Common myeloid progenitor, CD34-positive (primary cell): ENCODE data around the gene PIKFYVE.
"Not testable (repeated sequence)": the region's sequence is repeated elsewhere in the genome, so short reads cannot be mapped to it uniquely, and the experiment has no call there.

Source experiments
- CTCF ChIA-PET: fragments of 350-600 bp; sonication (Branson Sonifier 250); formaldehyde crosslinking; loops from one replicate; lab custom pipeline; 2021; ENCODE audit warnings: antibody characterized with exemption; lab: Charles Lee
- POLR2A ChIA-PET: fragments of 350-600 bp; sonication (Branson Sonifier 250); formaldehyde crosslinking; loops from one replicate; lab custom pipeline; 2021; ENCODE audit warnings: antibody characterized with exemption; lab: Charles Lee
- DNase-seq, 3 donors: peaks; one replicate each; pipeline versions ENCODE4 v3.0.0 to v3.0.0-alpha.2; 2013
- H3K27ac ChIP-seq, 2 experiments: 1 replicate in 1 of 2; 2 replicates in 1 of 2; pipeline ENCODE4 v1.7.0; 2013; ENCODE audit warnings: inconsistent platforms in 2 of 2, low read length in 2 of 2, mild to moderate bottlenecking in 2 of 2, low read depth in 1 of 2, moderate library complexity in 1 of 2; ENCODE audit not compliant: severe bottlenecking in 2 of 2, insufficient read depth in 1 of 2, poor library complexity in 1 of 2
- H3K27me3 ChIP-seq, 5 experiments: replicated peaks in 2 of 5; 1 replicate in 3 of 5; 2 replicates in 2 of 5; pipeline versions ENCODE4 v1.6.1 to v1.7.0; 2013; ENCODE audit warnings: low read length in 4 of 5, mild to moderate bottlenecking in 2 of 5, moderate library complexity in 2 of 5, inconsistent platforms in 1 of 5; ENCODE audit not compliant: insufficient read depth in 5 of 5, control insufficient read depth in 4 of 5
- H3K36me3 ChIP-seq, 4 experiments: 1 replicate in 2 of 4; 2 replicates in 2 of 4; pipeline versions ENCODE4 v1.6.1 to v1.7.0; 2013; ENCODE audit warnings: low read length in 3 of 4, control low read depth in 1 of 4, mild to moderate bottlenecking in 1 of 4; ENCODE audit not compliant: control insufficient read depth in 4 of 4, insufficient read depth in 4 of 4
- H3K4me1 ChIP-seq, 4 experiments: 1 replicate in 3 of 4; 2 replicates in 1 of 4; pipeline versions ENCODE4 v1.6.1 to v1.7.1; 2013; ENCODE audit warnings: low read length in 3 of 4, mild to moderate bottlenecking in 3 of 4, control low read depth in 1 of 4, inconsistent platforms in 1 of 4, moderate library complexity in 1 of 4; ENCODE audit not compliant: control insufficient read depth in 4 of 4, insufficient read depth in 4 of 4; ENCODE audit errors: control extremely low read depth in 1 of 4
- H3K4me3 ChIP-seq, 7 experiments: 1 replicate in 4 of 7; 2 replicates in 3 of 7; pipeline versions ENCODE4 v1.5.1 to v1.7.0; 2013; ENCODE audit warnings: mild to moderate bottlenecking in 7 of 7, low read length in 6 of 7, moderate library complexity in 6 of 7, inconsistent platforms in 2 of 7, low read depth in 2 of 7, control low read depth in 1 of 7; ENCODE audit not compliant: insufficient read depth in 4 of 7, control insufficient read depth in 1 of 7; ENCODE audit errors: extremely low read depth in 1 of 7
- H3K9me3 ChIP-seq, 5 experiments: 1 replicate in 4 of 5; 2 replicates in 1 of 5; pipeline versions ENCODE4 v1.6.1 to v1.7.1; 2013; ENCODE audit warnings: low read length in 4 of 5, mild to moderate bottlenecking in 2 of 5, inconsistent platforms in 1 of 5, low read depth in 1 of 5, moderate library complexity in 1 of 5; ENCODE audit not compliant: control insufficient read depth in 4 of 5, insufficient read depth in 2 of 5; ENCODE audit errors: control extremely low read depth in 1 of 5
- WGBS: methylation state at CpG from one replicate; pipeline ENCODE4 v1.1.5; 2013; ENCODE audit not compliant: insufficient coverage; 5-methylcytosine and 5-hydroxymethylcytosine counted together

The PIKFYVE gene

DNA sequence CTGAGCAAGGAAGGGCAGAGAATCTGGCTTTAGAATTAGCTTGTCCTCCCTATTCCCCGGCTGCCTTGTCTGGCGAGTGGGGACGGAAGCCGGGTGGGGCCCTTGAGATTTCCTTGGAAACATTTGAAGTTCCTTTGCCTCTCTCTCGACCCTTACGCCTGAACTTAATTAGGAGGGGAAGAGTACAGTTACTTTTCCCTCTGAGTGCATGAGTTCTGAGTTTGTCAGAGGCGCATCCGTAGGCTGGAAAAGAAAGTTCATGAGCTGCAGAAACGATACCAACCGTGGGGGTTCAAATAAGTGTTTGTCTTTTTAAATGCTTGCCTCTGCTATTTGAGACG is 468 bp downstream of the PIKFYVE start:
- CTCF ChIA-PET = interaction anchor here (0.5 to 9.0 kb wide), 6 partner anchors 10 to 90 kb away, joined by 3 to 100 read pairs (median 7); partner anchors contain the start of gene IDH1
- Histone ChIP-seq H3K4me3 (peak overlapping the region; percentile 45 to 97 (median 81)), H3K27ac (peak overlapping the region; percentile 86 to 95), H3K4me1 (peaks cover 21 to 40% (median 35%) of the 10 kb centered on the region in 4 experiments), H3K36me3 (peaks cover 4 to 11% (median 4%) of the 10 kb centered on the region in 4 experiments), H3K27me3 (no peaks in the 10 kb centered on the region), H3K9me3 (no peaks in the 10 kb centered on the region)
- POLR2A ChIA-PET = interaction anchor here (0.6 to 0.9 kb wide), 4 partner anchors 8 to 1705 kb away, joined by 3 to 4 read pairs (median 3); partner anchors contain the start of gene IDH1
- WGBS = 0% methylated on average over 7 of the region's 11 CpGs
- DNase-seq = peak in 2 of 3 donors; percentile 60 to 71

DNA sequence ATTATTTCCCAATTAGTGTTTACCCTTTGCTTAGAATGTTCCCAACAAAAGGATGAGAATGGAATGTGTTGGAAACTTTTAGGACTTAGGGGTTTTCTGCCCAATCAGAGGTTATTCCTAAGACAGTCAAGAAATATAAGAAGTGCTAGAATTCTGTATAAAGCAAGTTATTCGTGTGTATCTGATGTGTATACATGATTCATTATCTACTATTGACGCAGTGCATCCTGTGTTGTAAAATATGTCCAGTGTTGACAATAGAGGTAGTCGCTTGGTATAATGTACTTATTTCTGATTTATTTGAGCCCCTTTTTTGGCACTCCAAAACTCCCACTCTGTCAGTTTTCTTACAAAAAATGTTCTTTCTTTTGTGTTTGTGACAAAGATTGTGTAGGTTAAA is 881 bp downstream of the PIKFYVE start:
- ChIA-PET CTCF (interaction anchor here (0.8 to 9.0 kb wide), 4 partner anchors 10 to 29 kb away, joined by 3 to 100 read pairs (median 17); partner anchors contain the start of gene IDH1), POLR2A (interaction anchor here (0.6 kb wide), 1 partner anchor 1705 kb away, joined by 3 read pairs; no protein-coding TSS in a partner anchor)
- Histone ChIP-seq H3K9me3 (no peaks in the 10 kb centered on the region), H3K4me1 (peaks cover 21 to 40% (median 35%) of the 10 kb centered on the region in 4 experiments), H3K4me3 (peak overlapping the region in 6 of 7 experiments; percentile 79 to 97 (median 83)), H3K36me3 (peaks cover 5 to 14% (median 7%) of the 10 kb centered on the region in 4 experiments), H3K27ac (peak overlapping the region; percentile 86 to 95), H3K27me3 (no peaks in the 10 kb centered on the region)
- peak in 1 of 3 donors; percentile 26 for DNase-seq
- WGBS = 0% methylated on average over 1 of the region's 3 CpGs

DNA sequence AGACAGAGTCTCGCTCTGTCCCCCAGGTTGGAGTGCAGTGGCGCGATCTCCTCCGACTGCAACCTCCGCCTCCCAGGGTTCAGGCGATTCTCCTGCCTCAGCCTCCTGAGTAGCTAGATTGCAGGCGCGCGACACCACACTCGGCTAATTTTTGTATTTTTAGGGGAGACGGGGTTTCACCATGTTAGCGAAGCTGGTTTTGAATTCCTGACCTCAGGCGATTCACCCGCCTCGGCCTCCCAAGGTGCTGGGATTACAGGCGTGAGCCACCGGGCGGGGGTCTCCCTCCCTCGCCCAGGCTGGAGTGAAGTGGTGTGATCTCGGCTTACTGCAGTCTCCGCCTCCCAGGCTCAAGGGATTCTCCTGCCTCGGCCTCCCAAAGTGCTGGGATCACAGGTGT is 1.5 kb downstream of the PIKFYVE start:
- DNase-seq, H3K27me3 ChIP-seq, POLR2A ChIA-PET, H3K9me3 ChIP-seq: not testable (repeated sequence)
- Histone ChIP-seq H3K36me3 (peaks cover 5 to 17% (median 8%) of the 10 kb centered on the region in 4 experiments), H3K4me3 (peak overlapping the region in 6 of 7 experiments; percentile 79 to 97 (median 83)), H3K4me1 (peaks cover 21 to 40% (median 35%) of the 10 kb centered on the region in 4 experiments), H3K27ac (peak overlapping the region; percentile 58 to 95)
- WGBS = 90% methylated on average over 19 of the region's 22 CpGs
- CTCF ChIA-PET = interaction anchor here (0.8 to 9.0 kb wide), 5 partner anchors 9 to 166 kb away, joined by 3 to 100 read pairs (median 12); partner anchors contain the start of gene IDH1

DNA sequence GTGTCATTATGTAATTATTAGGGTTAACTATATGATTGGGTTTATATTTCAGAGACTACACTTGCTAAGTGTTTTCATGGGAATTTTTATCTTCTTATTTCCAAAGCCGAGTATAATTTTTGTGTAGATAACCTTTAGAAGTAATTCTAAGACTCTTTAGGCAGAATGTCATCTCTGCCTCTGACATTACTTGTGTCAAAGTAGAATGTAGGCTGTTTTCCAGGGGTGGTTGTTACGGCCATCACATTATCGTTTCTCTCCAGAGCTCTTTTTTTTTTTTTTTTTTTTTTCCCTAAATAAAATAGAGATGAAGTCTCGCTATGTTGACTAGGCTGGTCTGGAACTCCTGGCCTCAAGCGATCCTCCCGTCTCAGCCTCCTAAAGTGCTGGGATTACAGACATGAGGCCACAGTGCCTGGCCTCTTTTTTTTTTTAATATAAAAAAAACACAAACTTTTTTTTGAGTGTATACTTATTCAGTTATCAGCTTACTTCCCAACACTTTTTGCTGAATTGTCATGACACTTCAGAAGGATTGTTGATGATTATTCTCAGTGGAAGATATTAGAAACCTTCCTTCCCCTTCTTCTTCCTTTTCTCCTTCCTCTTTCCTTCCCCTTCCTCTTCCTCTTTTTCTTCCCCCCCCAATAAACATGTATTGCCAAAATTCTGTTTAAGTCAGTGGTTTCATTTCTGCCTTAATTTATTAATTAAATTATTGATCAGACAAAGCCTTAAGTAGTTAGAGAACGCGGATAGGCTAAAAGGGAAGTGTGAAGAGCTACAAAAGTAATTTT is 2.3 kb downstream of the PIKFYVE start:
- CTCF ChIA-PET = interaction anchor here (0.8 to 9.0 kb wide), 6 partner anchors 10 to 167 kb away, joined by 3 to 100 read pairs (median 11); partner anchors contain the start of gene IDH1
- H3K27ac ChIP-seq = peak overlapping the region in 1 of 2 experiments; percentile 95
- H3K9me3 ChIP-seq = no peaks in the 10 kb centered on the region

DNA sequence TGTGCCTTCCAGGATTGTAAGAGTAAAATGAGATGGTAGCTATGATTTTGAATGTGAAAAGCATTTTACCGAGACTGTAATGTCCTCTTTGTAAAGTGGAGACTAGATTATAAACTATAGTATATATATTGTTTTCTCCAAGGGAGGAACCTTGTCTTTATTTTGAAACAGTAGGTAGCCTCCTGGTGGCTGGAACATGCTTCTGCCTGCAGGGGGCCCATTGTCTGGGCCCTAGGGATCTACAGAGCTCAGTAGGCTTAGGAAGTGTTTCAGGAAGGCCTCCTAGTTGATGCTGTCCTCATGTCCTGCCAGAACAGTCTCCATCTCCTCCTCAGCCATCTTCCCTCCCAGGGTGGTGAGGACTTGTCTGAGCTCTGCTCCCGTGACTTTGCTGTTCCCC is 3.0 kb downstream of the PIKFYVE start:
- Histone ChIP-seq H3K4me1 (peaks cover 21 to 40% (median 35%) of the 10 kb centered on the region in 4 experiments), H3K4me3 (peak overlapping the region in 2 of 7 experiments; percentile 14 to 97), H3K36me3 (peaks cover 15 to 30% (median 20%) of the 10 kb centered on the region in 4 experiments), H3K27me3 (no peaks in the 10 kb centered on the region), H3K27ac (peak overlapping the region; percentile 2 to 95), H3K9me3 (no peaks in the 10 kb centered on the region)
- ChIA-PET CTCF (interaction anchor here (0.8 to 9.0 kb wide), 6 partner anchors 10 to 167 kb away, joined by 3 to 100 read pairs (median 11); partner anchors contain the start of gene IDH1), POLR2A (no interaction called here)
- WGBS = 80% methylated on average over 1 of the region's 2 CpGs
- DNase-seq = peak in 2 of 3 donors; percentile 26 to 41

More for the DNA sequence above, 2.3 kb downstream of the PIKFYVE start:
- Histone ChIP-seq H3K4me3 (peak overlapping the region in 6 of 7 experiments; percentile 79 to 97 (median 83)), H3K36me3 (peaks cover 8 to 23% (median 12%) of the 10 kb centered on the region in 4 experiments), H3K27me3 (no peaks in the 10 kb centered on the region), H3K4me1 (peaks cover 21 to 40% (median 35%) of the 10 kb centered on the region in 4 experiments)
- DNase-seq = peak in 2 of 3 donors; percentile 27 to 44
- POLR2A ChIA-PET = no interaction called here
- WGBS = 71% methylated on average over 2 of the region's 8 CpGs

DNA sequence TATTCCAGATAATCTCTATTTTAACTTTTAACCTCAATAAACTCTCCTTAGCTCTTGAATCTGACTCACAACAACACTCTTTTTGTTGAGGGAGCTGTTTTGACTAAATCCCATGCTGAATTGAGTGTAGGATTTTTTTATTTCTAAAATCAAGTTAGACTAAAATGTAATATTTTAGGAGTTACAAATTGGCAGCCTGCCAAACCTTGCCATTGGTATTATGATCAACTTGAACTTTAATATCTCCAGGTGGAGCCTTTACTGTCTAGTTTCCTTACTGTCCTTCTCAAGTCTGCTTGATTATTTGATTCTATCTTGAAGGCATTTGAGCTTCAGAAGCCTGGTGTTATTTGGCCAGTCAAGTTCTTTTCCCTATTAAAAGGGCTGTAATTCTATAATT is 8.7 kb downstream of the PIKFYVE start:
- peaks cover 0 to under 1% (median 0%) of the 10 kb centered on the region in 4 experiments for H3K4me1 ChIP-seq
- H3K27ac ChIP-seq = no peak overlapping the region
- no peak for DNase-seq
- no peak overlapping the region for H3K4me3 ChIP-seq
- ChIA-PET POLR2A (interaction anchor here (1.3 kb wide), 1 partner anchor 9 kb away, joined by 3 read pairs; the partner anchor contains the start of gene PIKFYVE), CTCF (interaction anchor here (0.6 to 1.3 kb wide), 3 partner anchors 19 to 73 kb away, joined by 3 to 4 read pairs (median 3); no protein-coding TSS in a partner anchor)
- H3K9me3 ChIP-seq = peaks cover 0 to 9% (median 3%) of the 10 kb centered on the region in 5 experiments
- H3K27me3 ChIP-seq = no peaks in the 10 kb centered on the region
- peaks cover 34 to 80% (median 63%) of the 10 kb centered on the region in 4 experiments for H3K36me3 ChIP-seq
